GM19023 (cell line): ENCODE results near the gene LRFN2.

Experiments used
- ATAC-seq: cut with Tn5 transposase; IDR thresholded peaks from one replicate; pipeline ENCODE4 v1.9.1; 2021; ENCODE audit warnings: mild to moderate bottlenecking, moderate library complexity; ENCODE audit not compliant: unreplicated experiment

LRFN2 gene

GRCh38 chr6:40480678-40481077 is 106.5 kb downstream of the LRFN2 start:
- no peak for ATAC-seq

GRCh38 chr6:40479706-40480105 is 107.5 kb downstream of the LRFN2 start:
- no peak for ATAC-seq

GRCh38 chr6:40477246-40478126 is 109.7 kb downstream of the LRFN2 start:
- ATAC-seq, result no peak

DNA sequence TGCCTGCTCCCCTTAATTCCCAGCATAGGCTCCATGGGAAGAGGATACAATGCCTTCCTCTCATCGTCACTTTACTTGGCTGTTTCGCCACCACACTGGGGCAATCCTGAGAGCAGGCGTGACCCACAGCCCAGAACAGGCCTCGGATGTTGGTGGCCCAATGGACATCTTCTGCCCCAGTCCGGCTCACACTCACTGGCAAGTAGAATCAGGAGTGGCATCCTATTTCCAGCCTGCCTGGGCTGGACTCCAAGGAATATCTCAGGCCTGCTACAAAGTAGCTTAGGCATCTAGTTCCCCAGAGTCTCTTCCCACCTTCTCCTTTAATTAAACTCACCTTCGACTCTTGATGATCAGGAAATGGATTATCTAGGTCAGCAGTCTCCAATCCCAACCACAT is 110.5 kb downstream of the LRFN2 start:
- no peak for ATAC-seq

- no peak for ATAC-seq
Measured at GRCh38 chr6:40474937-40475336, 112.2 kb downstream of the LRFN2 start.

DNA sequence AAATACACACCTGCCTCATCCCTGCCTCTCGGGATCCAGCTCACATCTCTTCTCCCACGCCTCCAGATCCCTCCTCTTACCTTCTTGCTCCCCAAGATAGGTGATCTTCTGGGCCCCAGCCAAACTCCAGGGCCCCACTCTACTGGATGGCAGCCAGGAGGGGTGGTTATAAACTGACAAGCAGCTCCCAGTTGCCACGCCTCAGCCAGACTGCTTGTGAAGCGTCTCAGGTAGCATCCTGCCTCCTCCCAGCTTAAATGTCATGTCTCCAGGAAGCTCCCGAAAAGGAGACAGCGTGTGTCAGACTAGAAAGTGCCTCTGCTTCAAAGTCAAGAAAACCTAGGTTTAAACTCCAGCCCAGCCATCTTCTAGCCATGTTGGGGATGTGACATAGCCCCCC is 114.1 kb downstream of the LRFN2 start:
- ATAC-seq, result no peak

DNA sequence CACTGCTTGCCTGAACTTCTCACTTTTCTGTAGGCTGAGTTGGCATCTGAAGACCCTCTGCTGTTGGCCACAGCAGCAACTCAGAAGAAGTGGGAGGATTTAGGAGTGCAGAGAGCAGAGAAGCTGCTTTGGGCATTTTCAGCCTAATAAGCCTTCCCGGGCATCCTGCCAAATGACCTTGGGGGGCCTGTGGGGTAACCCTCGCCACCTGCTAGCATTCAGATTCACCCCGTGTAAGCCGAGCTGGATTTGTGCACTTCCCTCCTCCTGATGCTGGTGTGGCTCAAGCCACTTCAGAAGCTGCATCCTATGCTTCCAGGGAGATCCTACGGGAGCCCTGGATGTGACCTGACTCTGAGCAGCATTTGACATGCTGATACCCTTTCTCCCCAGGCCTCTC is 114.8 kb downstream of the LRFN2 start:
- no peak for ATAC-seq

GRCh38 chr6:40471243-40471642 is 115.9 kb downstream of the LRFN2 start:
- no peak for ATAC-seq

GRCh38 chr6:40469323-40469722 is 117.8 kb downstream of the LRFN2 start:
- ATAC-seq, result no peak

GRCh38 chr6:40466986-40467539 is 120.1 kb downstream of the LRFN2 start:
- ATAC-seq, result no peak

DNA sequence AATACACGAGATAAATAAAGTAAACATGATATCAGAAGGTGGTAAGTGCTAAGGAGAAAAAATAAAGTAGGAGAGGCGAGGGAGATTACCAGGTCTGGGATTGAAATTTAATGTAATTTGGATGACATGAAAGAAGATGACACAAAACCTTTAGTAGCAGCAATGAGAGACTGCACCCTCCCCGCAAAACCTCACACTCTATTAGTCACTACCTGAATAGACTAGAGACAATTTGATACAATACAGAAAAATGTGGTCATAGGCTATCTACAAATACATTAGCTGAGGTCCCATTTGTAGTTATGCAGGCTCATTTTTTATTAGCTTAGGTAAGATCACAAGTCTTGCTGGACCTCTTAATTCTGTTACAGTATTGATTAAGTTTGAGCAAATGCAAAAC is 125.5 kb downstream of the LRFN2 start:
- ATAC-seq, result no peak

- ATAC-seq, result no peak
Measured at GRCh38 chr6:40460380-40460779, 126.8 kb downstream of the LRFN2 start.

DNA sequence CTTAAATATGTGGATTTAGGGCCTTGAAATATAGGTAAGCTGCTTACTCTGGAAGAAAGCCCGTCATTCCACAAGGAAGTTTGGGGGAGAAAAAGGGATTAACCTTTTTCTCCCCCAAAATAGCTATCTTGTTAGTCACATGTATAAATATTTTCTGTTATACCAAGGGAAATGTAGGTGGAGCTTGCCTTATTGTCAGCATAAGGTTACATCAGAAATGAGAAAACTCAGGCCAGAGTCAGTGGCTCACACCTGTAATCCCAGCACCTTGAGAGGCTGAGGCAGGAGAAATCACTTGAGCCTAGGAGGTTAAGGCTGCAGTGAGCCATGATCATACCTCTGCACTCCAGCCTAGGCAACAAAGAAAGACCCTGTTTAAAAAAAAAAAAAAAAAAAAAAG is 129.9 kb downstream of the LRFN2 start:
- ATAC-seq, result no peak

GRCh38 chr6:40456390-40457013 is 130.7 kb downstream of the LRFN2 start:
- no peak for ATAC-seq

DNA sequence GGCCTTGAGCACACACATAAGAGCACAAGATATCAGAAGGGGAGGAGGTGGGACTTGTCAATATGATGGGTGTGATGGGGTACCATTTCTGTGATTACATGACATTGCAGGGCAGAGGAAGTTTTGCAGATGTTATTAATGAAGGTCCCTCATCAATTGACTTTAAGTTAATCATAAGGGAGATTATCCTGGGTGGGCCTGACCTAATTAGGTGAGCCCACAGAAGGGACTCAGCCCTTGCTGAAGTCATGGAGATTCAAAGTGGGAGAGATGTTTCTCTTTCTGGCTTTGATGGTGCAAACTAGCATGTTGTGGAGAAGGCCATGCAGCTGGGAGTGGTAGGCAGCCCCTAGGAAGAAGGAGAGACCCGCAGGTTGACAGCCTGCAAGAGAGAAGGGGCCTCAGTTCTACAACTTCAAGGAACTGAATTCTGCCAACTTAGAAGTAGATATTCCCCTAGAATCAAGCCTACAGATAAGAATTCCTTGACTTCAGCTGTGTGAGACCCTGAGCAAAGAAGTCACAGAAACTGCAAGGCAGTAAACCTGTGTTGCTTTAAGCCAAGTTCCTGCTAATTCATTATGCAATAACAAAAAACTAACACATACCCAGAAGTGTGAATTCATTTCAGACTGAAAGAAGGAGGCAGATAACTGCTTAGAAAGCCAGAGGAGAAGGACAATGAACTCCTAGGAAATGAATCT is 131.3 kb downstream of the LRFN2 start:
- no peak for ATAC-seq

DNA sequence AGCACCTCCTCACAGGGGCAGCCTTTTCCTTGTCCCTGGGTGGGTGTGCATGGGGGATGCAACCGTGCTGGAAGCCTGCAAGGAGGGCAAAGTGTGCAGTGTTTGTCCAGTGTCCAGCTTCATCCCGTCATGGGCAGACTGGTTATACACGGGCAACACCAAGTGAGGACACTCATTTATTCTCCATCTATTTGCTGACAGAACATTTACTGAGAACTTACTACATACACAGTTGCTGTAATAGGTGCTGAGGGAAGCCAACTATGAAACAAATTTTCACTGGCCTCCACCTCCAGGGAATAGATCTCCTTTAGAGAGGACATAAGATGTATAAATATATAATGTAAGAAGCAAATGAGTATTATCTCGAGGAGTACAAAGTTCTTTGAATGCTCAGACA is 136.7 kb downstream of the LRFN2 start:
- no peak for ATAC-seq

DNA sequence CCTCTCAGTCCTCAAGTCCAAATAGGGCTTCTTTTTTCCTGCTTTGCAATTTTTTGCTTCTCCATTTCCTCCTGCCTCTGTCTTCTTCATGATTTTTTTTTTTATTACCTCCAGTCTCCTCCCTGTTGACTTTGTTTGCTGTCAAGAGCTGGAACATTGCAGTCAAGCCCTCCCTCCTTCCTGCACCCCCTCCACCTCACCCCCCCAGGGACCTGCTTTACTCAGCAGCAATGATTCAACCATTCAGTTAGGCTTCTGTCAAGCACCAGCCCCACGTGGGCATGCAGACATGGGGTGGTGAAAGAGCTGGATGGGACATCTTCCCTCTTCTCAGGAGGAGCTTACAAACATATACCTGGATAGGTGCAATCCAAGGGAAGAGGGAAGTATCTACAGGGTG is 142.4 kb downstream of the LRFN2 start:
- no peak for ATAC-seq

DNA sequence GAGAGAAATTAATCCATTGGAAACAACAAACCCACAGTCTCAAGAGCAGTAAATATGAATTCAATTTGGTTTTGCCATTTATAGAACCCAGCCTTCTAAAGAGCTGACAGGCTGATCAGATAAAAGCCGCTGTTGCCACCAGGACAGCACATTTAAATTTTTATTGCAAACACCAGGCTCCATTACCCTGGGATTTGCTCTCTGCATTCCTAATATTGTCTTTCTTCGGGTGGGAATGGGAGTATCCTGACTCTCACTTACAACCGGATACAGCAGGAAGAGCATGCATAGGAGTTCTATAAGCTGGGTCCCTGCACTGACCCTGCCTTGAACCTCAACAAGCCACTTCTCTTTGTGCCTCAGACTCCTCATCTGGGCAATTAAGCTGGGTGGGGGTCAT is 142.9 kb downstream of the LRFN2 start:
- ATAC-seq, result no peak

GRCh38 chr6:40443842-40444241 is 143.3 kb downstream of the LRFN2 start:
- no peak for ATAC-seq

GRCh38 chr6:40442591-40442990 is 144.6 kb downstream of the LRFN2 start:
- ATAC-seq, result no peak

DNA sequence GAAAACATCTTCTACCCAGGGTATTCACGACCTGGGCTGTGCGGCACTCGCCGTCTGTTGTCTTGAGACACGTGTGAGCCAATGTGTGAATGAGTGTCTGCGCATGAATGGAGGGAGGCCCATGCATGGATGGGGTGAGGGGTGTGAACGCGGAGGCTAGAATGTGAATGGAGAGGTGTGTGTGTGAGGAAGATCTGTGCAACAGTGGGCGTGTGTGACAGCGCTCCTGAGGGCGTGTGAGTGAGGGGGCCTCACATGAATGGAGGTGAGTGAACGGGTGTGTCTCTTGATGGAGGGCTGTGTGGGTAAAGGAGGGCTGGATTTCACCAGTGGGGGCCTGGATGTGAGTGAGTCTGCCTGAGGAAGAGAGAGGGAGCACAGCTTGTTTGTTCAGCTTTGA is 146.0 kb downstream of the LRFN2 start:
- ATAC-seq, result no peak

GRCh38 chr6:40440053-40440452 is 147.1 kb downstream of the LRFN2 start:
- ATAC-seq, result no peak
